Parathyroid adenoma (tissue), 2 donors: Measurements from ENCODE around the gene BAD.

Experiments used
- H2AFZ ChIP-seq: fragments of 300-600 bp; sonication (generic); one replicate; pipeline ENCODE4 v1.7.0; 2017; ENCODE audit warnings: antibody characterized with exemption, mild to moderate bottlenecking
- H3K27ac ChIP-seq: fragments of 300-600 bp; sonication (generic); one replicate; pipeline ENCODE4 v1.7.0; 2017
- H3K27me3 ChIP-seq: fragments of 300-600 bp; sonication (generic); one replicate; pipeline ENCODE4 v1.7.0; 2017; ENCODE audit warnings: low read length; ENCODE audit not compliant: control insufficient read depth, insufficient read depth
- H3K36me3 ChIP-seq: fragments of 300-600 bp; sonication (generic); one replicate; pipeline ENCODE4 v1.7.0; 2017; ENCODE audit warnings: low read length; ENCODE audit not compliant: control insufficient read depth, insufficient read depth
- H3K4me1 ChIP-seq: fragments of 300-600 bp; sonication (generic); one replicate; pipeline ENCODE4 v1.7.0; 2017; ENCODE audit warnings: control low read depth
- H3K4me2 ChIP-seq: fragments of 300-600 bp; sonication (generic); one replicate; pipeline ENCODE4 v1.7.0; 2017; ENCODE audit warnings: low read length
- H3K4me3 ChIP-seq: fragments of 300-600 bp; sonication (generic); one replicate; pipeline ENCODE4 v1.7.0; 2017; ENCODE audit warnings: low read depth, low read length
- H3K79me2 ChIP-seq: fragments of 300-600 bp; sonication (generic); one replicate; pipeline ENCODE4 v1.7.0; 2017; ENCODE audit warnings: control low read depth
- H3K9ac ChIP-seq: fragments of 300-600 bp; sonication (generic); one replicate; pipeline ENCODE4 v1.7.0; 2017; ENCODE audit warnings: mild to moderate bottlenecking
- H3K9me3 ChIP-seq: fragments of 300-600 bp; sonication (generic); one replicate; pipeline ENCODE4 v1.7.0; 2017; ENCODE audit warnings: low read length; ENCODE audit not compliant: control insufficient read depth
- TF ChIP-seq, protein P1 (sequence below): fragments of 300-600 bp; sonication (generic); IDR thresholded peaks from one replicate; pipeline ENCODE4 v1.7.0; 2017; ENCODE audit warnings: antibody characterized with exemption, mild to moderate bottlenecking
- donor health status: primary hyperparathyroidism.

The BAD gene

DNA sequence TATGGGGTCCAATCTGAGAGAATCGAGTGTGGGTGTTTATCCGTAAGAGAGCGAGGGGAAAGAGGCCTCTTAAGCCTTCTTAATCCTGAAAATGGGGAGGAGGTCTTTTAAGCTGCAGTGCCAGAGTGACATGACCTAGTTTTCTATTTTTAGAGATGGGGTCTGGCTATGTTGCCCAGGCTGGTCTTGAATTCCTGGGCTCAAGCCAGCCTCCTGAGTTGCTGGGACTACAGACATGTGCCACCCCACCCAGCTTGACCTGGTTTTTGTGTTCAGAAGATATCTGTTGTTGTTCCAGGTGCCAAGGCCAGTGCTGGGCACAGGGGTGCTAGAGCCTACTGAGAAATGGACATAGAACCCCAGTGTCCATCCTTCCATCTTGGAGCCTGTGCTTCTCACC, 1.4 kb downstream of the BAD start:
- Histone ChIP-seq H3K27ac (no peak overlapping the region), H2AFZ (no peak overlapping the region), H3K9ac (no peak overlapping the region), H3K4me1 (peaks cover 6% of the 10 kb centered on the region), H3K4me2 (no peak overlapping the region), H3K36me3 (no peaks in the 10 kb centered on the region), H3K4me3 (no peak overlapping the region), H3K27me3 (no peaks in the 10 kb centered on the region), H3K9me3 (no peaks in the 10 kb centered on the region), H3K79me2 (peaks cover 24% of the 10 kb centered on the region)
- TF ChIP-seq, protein P1, sequence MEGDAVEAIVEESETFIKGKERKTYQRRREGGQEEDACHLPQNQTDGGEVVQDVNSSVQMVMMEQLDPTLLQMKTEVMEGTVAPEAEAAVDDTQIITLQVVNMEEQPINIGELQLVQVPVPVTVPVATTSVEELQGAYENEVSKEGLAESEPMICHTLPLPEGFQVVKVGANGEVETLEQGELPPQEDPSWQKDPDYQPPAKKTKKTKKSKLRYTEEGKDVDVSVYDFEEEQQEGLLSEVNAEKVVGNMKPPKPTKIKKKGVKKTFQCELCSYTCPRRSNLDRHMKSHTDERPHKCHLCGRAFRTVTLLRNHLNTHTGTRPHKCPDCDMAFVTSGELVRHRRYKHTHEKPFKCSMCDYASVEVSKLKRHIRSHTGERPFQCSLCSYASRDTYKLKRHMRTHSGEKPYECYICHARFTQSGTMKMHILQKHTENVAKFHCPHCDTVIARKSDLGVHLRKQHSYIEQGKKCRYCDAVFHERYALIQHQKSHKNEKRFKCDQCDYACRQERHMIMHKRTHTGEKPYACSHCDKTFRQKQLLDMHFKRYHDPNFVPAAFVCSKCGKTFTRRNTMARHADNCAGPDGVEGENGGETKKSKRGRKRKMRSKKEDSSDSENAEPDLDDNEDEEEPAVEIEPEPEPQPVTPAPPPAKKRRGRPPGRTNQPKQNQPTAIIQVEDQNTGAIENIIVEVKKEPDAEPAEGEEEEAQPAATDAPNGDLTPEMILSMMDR, result no peak

DNA sequence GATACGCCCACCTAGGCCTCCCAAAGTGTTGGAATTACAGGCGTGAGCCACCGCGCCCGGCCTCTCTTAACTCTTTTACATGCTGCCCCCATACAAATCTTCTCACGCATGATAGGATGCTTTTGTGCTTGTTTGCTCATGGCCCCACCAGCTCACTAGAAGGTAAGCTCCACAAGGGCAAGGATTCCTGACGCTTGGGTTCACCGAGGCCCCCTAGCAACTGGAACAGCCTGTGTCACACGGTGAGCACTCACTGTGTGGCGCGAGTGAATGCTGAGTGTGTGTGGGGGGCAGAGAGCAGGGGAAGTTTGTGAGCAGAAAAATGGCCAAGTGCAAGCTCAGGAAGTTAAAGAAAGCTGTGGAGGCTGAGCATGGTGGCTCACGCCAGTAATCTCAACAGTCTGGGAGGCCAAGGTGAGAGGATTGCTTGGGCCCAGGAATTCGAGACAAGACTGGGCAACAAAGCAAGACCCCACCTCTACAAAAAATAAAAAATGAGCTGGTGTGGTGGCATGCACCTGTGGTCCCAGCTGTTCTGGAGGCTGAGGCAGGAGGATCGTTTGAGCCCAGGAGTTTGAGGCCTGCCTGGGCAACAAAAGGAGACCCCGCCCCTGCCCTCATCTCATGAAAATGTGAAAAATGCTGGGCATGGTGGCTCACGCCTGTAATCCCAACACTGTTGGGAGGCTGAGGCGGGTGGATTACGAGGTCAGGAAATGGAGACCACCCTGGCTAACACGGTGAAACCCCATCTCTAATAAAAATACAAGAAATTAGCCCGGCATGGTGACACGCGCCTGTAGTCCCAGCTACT, 2.3 kb downstream of the BAD start:
- TF ChIP-seq, protein P1, result no peak
- Histone ChIP-seq H3K4me2 (no peak overlapping the region), H3K79me2 (peaks cover 24% of the 10 kb centered on the region), H3K9ac (no peak overlapping the region), H3K27me3 (no peaks in the 10 kb centered on the region), H3K4me3 (no peak overlapping the region), H3K4me1 (peaks cover 6% of the 10 kb centered on the region), H3K27ac (no peak overlapping the region), H3K36me3 (no peaks in the 10 kb centered on the region), H3K9me3 (no peaks in the 10 kb centered on the region), H2AFZ (no peak overlapping the region)

DNA sequence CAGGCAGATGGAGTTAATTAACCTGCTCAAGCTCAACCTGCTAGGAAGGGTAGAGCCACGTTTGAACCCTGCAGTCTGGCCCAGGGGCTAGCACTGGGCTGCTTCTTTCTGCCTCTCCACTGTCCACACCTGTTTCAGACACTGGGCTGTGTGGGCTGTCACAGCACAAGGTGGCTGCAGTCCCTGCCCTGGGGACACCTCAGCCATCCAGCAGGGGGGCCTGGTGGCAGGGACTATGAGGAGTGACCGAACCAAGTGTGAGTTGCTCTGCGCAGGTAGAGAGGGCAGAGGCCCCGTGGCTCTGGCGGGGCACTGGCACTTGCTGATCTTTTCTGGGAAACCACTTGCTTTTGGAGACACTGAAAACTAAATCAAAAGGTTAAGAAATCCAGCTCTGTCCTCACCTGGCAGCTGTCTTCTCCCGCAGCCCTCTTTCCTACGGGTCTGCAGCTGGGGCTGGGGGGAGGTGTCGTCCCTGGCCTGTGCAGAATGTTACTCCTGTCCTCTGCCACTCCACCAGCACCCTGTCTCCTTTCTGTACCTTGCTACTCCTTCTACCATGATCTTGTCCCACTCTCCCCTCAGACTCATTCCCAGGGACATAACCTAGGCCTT, 5.8 kb downstream of the BAD start:
- no peaks in the 10 kb centered on the region for H3K9me3 ChIP-seq
- H3K36me3 ChIP-seq, result no peaks in the 10 kb centered on the region

DNA sequence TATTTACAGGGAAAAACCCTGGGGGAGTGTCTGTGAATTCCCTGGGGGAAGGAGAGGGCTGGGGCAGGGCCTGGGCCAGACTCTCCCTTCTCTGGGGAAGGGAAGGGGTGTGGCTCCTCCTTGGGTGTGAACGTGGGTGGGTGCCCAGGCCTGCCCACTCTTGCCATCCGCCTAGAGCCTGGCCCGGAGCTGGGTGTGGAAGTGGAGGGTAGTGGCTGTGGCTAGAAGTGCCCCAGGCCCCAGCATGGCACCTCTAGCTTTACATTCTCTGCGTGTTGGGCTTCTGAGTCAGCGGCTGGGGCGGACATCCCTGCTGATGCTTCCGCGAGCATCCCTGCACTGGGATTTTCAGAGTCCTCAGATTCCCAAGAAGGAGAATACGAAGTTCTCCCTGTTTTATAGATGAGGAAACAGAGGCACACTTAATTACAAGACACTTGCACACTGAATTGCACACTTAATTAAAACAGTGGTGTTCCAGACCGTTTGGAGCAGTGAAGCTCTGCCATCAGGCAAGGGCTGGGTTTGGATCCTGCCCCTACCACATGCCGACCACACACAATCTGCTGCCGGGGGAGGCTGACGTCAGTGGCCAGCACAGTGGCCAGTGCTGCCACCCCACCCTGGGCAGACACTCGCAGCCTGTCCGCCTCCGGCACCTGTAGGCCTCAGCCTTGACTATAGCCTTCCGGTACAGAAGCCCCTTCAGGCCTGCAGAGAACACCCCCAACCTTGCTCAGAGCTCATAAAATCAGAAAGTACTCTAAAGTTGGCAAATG, 7.6 kb downstream of the BAD start:
- Histone ChIP-seq H3K4me2 (no peak overlapping the region), H3K36me3 (no peaks in the 10 kb centered on the region), H3K9me3 (no peaks in the 10 kb centered on the region), H3K27ac (no peak overlapping the region), H3K4me3 (no peak overlapping the region), H3K27me3 (no peaks in the 10 kb centered on the region), H2AFZ (no peak overlapping the region), H3K4me1 (no peaks in the 10 kb centered on the region), H3K79me2 (peaks cover 5% of the 10 kb centered on the region), H3K9ac (no peak overlapping the region)
- TF ChIP-seq, protein P1, result no peak

More for the DNA sequence above, 5.8 kb downstream of the BAD start:
- peaks cover 16% of the 10 kb centered on the region for H3K79me2 ChIP-seq
- no peak overlapping the region for H2AFZ ChIP-seq
- no peak overlapping the region for H3K9ac ChIP-seq
- no peaks in the 10 kb centered on the region for H3K27me3 ChIP-seq
- H3K27ac ChIP-seq, result no peak overlapping the region
- no peak overlapping the region for H3K4me3 ChIP-seq
- peaks cover 2% of the 10 kb centered on the region for H3K4me1 ChIP-seq
- no peak overlapping the region for H3K4me2 ChIP-seq
- TF ChIP-seq, protein P1, result no peak
